Femur (tissue), 1 donor: ENCODE results near the gene ZWILCH.
"Not testable (repeated sequence)": the region's sequence is repeated elsewhere in the genome, so short reads cannot be mapped to it uniquely, and the experiment has no call there.

Experiments used
- DNase-seq: peaks from one replicate; pipeline ENCODE4 v3.0.0-alpha.2; 2017

The ZWILCH gene

GRCh38 chr15:66504563-66505429 lies at the start of gene ZWILCH, which contains the start of gene RPL4:
ZWILCH (plus strand) TSS chr15:66505326; CDS start chr15:66505339, 13 bp downstream.
RPL4 (minus strand) TSS chr15:66504855; CDS start chr15:66504790, 65 bp downstream.
- DNase-seq, result peak; percentile 86

- no peak for DNase-seq
Measured at GRCh38 chr15:66456211-66456610, 48.9 kb upstream of the ZWILCH start.

- DNase-seq, result no peak
Measured at GRCh38 chr15:66459818-66460615, 45.1 kb upstream of the ZWILCH start.

- DNase-seq, result not testable (repeated sequence)
Measured at GRCh38 chr15:66461294-66461693, 43.8 kb upstream of the ZWILCH start.

GRCh38 chr15:66461917-66462316 lies 43.2 kb upstream of the ZWILCH start:
- no peak for DNase-seq

GRCh38 chr15:66462627-66463026 lies 42.5 kb upstream of the ZWILCH start:
- no peak for DNase-seq

- not testable (repeated sequence) for DNase-seq
Measured at GRCh38 chr15:66465294-66465693, 39.8 kb upstream of the ZWILCH start.

GRCh38 chr15:66467162-66468040 lies 37.7 kb upstream of the ZWILCH start:
- not testable (repeated sequence) for DNase-seq

- not testable (repeated sequence) for DNase-seq
Measured at GRCh38 chr15:66470825-66471224, 34.3 kb upstream of the ZWILCH start.

- DNase-seq, result no peak
Measured at GRCh38 chr15:66472176-66472999, 32.7 kb upstream of the ZWILCH start.

GRCh38 chr15:66474135-66474534 lies 31.0 kb upstream of the ZWILCH start:
- DNase-seq, result no peak

- no peak for DNase-seq
Measured at GRCh38 chr15:66474963-66475362, 30.2 kb upstream of the ZWILCH start.

GRCh38 chr15:66476535-66476934 lies 28.6 kb upstream of the ZWILCH start:
- no peak for DNase-seq

GRCh38 chr15:66477011-66477410 lies 28.1 kb upstream of the ZWILCH start:
- DNase-seq, result no peak

GRCh38 chr15:66480267-66480666 lies 24.9 kb upstream of the ZWILCH start:
- no peak for DNase-seq

GRCh38 chr15:66481107-66481856 lies 23.8 kb upstream of the ZWILCH start:
- DNase-seq, result no peak

GRCh38 chr15:66482539-66482938 lies 22.6 kb upstream of the ZWILCH start:
- no peak for DNase-seq

GRCh38 chr15:66483131-66483566 lies 22.0 kb upstream of the ZWILCH start:
- no peak for DNase-seq

- DNase-seq, result peak; percentile 31
Measured at GRCh38 chr15:66484539-66485112, 20.5 kb upstream of the ZWILCH start.

GRCh38 chr15:66486887-66487286 lies 18.2 kb upstream of the ZWILCH start:
- no peak for DNase-seq

- DNase-seq, result no peak
Measured at GRCh38 chr15:66488525-66488924, 16.6 kb upstream of the ZWILCH start.
